HCT116 (cell line): ENCODE measurements around the gene CABLES1.

Experiments used
- ELF1 ChIP-seq: IDR thresholded peaks from 2 replicates; pipeline ENCODE4 v1.6.1; 2012; ENCODE audit warnings: low read depth, borderline replicate concordance
- EZH2 ChIP-seq: fragments of 200-600 bp; sonication (generic); IDR thresholded peaks from 2 replicates; pipeline ENCODE4 v1.6.1; 2017; ENCODE audit warnings: antibody characterized with exemption, mixed run types
- EZH2phosphoT487 ChIP-seq: fragments of 200-600 bp; IDR thresholded peaks from 2 replicates; pipeline ENCODE4 v1.6.1; 2018; ENCODE audit warnings: antibody characterized with exemption, borderline replicate concordance
- POLR2A ChIP-seq: IDR thresholded peaks from 2 replicates; pipeline ENCODE4 v1.7.0; 2011; ENCODE audit warnings: borderline replicate concordance; ENCODE audit not compliant: insufficient read depth, insufficient read length; ENCODE audit errors: extremely low read depth
- POLR2AphosphoS5 ChIP-seq: IDR thresholded peaks from 2 replicates; pipeline ENCODE4 v1.6.1; 2011; ENCODE audit warnings: mild to moderate bottlenecking, low read depth, low read length, moderate library complexity
- RAD21 ChIP-seq: IDR thresholded peaks from 2 replicates; pipeline ENCODE4 v1.6.1; 2012; ENCODE audit warnings: low read depth, mild to moderate bottlenecking
- TCF7L2 ChIP-seq: IDR thresholded peaks from 2 replicates; pipeline ENCODE4 v1.7.0; 2011; ENCODE audit warnings: borderline replicate concordance, inconsistent platforms; ENCODE audit not compliant: insufficient read depth, insufficient read length; ENCODE audit errors: extremely low read depth
- ZFX ChIP-seq: fragments of 450-650 bp; IDR thresholded peaks from 2 replicates; pipeline ENCODE4 v1.6.1; 2017
- TF ChIP-seq, protein P1 (sequence below), 3 experiments: fragments of 200-600 bp in 1 of 3; sonication (generic) in 1 of 3; IDR thresholded peaks in 2 of 3; conservative IDR thresholded peaks in 1 of 3; 2 replicates each; pipeline ENCODE4 v1.5.1; 2012 to 2017; ENCODE audit warnings: low read depth in 2 of 3, low read length in 2 of 3, antibody characterized with exemption in 1 of 3, borderline replicate concordance in 1 of 3, control low read depth in 1 of 3, mild to moderate bottlenecking in 1 of 3, mixed read lengths in 1 of 3, mixed run types in 1 of 3, moderate library complexity in 1 of 3; ENCODE audit not compliant: insufficient read depth in 1 of 3
- TF ChIP-seq, protein P2 (sequence below): IDR thresholded peaks from 2 replicates; pipeline ENCODE4 v1.6.1; 2011; ENCODE audit warnings: mild to moderate bottlenecking, low read length, moderate library complexity; ENCODE audit not compliant: insufficient replicate concordance; ENCODE audit errors: extremely low read depth
- TF ChIP-seq, protein P3 (sequence below): IDR thresholded peaks from 2 replicates; pipeline ENCODE4 v1.6.1; 2012; ENCODE audit warnings: low read depth
- TF ChIP-seq, protein P4 (sequence below): IDR thresholded peaks from 2 replicates; pipeline ENCODE4 v1.6.1; 2012
- TF ChIP-seq, protein P5 (sequence below): IDR thresholded peaks from 2 replicates; pipeline ENCODE4 v1.6.1; 2012

DNA sequence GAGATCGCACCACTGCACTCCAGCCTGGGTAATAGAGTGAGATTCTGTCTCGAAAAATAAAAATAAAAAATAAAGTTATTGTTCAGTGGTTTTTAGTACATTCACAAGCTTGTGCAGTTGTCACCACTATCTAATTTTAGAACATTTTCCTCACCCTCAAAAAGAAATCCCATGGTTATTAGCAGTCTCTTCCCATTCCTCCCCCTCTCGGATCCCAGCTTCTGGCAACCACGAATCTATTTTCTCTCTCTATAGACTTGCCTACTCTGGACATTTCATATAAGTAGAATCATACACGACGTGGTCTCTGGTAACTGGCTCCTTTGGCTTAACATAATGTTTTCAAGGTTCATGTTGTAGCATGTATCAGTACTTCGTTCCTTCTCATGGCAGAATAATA lies 38.6 kb downstream of the CABLES1 start:
- TF ChIP-seq EZH2phosphoT487, result no peak
- TF ChIP-seq, protein P1, sequence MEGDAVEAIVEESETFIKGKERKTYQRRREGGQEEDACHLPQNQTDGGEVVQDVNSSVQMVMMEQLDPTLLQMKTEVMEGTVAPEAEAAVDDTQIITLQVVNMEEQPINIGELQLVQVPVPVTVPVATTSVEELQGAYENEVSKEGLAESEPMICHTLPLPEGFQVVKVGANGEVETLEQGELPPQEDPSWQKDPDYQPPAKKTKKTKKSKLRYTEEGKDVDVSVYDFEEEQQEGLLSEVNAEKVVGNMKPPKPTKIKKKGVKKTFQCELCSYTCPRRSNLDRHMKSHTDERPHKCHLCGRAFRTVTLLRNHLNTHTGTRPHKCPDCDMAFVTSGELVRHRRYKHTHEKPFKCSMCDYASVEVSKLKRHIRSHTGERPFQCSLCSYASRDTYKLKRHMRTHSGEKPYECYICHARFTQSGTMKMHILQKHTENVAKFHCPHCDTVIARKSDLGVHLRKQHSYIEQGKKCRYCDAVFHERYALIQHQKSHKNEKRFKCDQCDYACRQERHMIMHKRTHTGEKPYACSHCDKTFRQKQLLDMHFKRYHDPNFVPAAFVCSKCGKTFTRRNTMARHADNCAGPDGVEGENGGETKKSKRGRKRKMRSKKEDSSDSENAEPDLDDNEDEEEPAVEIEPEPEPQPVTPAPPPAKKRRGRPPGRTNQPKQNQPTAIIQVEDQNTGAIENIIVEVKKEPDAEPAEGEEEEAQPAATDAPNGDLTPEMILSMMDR (IDR thresholded peaks at IDR 0.05 in 2 of 3, conservative IDR thresholded peaks at IDR 0.05 in 1 of 3; ENCODE audit: borderline replicate concordance in 1 of 3, insufficient read depth in 1 of 3, low read depth in 2 of 3, low read length in 2 of 3), result no peak
- no peak for TF ChIP-seq TCF7L2
- TF ChIP-seq POLR2A, result no peak
- TF ChIP-seq, protein P2, sequence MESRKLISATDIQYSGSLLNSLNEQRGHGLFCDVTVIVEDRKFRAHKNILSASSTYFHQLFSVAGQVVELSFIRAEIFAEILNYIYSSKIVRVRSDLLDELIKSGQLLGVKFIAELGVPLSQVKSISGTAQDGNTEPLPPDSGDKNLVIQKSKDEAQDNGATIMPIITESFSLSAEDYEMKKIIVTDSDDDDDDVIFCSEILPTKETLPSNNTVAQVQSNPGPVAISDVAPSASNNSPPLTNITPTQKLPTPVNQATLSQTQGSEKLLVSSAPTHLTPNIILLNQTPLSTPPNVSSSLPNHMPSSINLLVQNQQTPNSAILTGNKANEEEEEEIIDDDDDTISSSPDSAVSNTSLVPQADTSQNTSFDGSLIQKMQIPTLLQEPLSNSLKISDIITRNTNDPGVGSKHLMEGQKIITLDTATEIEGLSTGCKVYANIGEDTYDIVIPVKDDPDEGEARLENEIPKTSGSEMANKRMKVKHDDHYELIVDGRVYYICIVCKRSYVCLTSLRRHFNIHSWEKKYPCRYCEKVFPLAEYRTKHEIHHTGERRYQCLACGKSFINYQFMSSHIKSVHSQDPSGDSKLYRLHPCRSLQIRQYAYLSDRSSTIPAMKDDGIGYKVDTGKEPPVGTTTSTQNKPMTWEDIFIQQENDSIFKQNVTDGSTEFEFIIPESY, result no peak
- TF ChIP-seq EZH2, result no peak
- TF ChIP-seq RAD21, result no peak
- TF ChIP-seq, protein P3, sequence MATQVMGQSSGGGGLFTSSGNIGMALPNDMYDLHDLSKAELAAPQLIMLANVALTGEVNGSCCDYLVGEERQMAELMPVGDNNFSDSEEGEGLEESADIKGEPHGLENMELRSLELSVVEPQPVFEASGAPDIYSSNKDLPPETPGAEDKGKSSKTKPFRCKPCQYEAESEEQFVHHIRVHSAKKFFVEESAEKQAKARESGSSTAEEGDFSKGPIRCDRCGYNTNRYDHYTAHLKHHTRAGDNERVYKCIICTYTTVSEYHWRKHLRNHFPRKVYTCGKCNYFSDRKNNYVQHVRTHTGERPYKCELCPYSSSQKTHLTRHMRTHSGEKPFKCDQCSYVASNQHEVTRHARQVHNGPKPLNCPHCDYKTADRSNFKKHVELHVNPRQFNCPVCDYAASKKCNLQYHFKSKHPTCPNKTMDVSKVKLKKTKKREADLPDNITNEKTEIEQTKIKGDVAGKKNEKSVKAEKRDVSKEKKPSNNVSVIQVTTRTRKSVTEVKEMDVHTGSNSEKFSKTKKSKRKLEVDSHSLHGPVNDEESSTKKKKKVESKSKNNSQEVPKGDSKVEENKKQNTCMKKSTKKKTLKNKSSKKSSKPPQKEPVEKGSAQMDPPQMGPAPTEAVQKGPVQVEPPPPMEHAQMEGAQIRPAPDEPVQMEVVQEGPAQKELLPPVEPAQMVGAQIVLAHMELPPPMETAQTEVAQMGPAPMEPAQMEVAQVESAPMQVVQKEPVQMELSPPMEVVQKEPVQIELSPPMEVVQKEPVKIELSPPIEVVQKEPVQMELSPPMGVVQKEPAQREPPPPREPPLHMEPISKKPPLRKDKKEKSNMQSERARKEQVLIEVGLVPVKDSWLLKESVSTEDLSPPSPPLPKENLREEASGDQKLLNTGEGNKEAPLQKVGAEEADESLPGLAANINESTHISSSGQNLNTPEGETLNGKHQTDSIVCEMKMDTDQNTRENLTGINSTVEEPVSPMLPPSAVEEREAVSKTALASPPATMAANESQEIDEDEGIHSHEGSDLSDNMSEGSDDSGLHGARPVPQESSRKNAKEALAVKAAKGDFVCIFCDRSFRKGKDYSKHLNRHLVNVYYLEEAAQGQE, result no peak
- TF ChIP-seq ZFX, result no peak
- TF ChIP-seq, protein P4, sequence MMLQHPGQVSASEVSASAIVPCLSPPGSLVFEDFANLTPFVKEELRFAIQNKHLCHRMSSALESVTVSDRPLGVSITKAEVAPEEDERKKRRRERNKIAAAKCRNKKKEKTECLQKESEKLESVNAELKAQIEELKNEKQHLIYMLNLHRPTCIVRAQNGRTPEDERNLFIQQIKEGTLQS, result no peak
- TF ChIP-seq ELF1, result no peak
- TF ChIP-seq, protein P5, sequence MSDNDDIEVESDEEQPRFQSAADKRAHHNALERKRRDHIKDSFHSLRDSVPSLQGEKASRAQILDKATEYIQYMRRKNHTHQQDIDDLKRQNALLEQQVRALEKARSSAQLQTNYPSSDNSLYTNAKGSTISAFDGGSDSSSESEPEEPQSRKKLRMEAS, result no peak
- TF ChIP-seq POLR2AphosphoS5, result no peak
